SK-N-SH (cell line): ENCODE data around the gene ARL17A. TPM values are rescaled to one million over a fixed set of nuclear protein-coding genes. Genes with fewer than 3 reads are reported as not detected.
A peak's percentile ranks its signal among the peaks of the same experiment; 100 is the strongest.
"Not testable (repeated sequence)": the region's sequence is repeated elsewhere in the genome, so short reads cannot be mapped to it uniquely, and the experiment has no call there.

Source experiments
- CTCF ChIA-PET: fragments of 300-600, 350-600 bp; formaldehyde crosslinking; extraction: SDS; loops from one replicate; lab custom pipeline; 2021; lab: Yijun Ruan, JAX
- POLR2A ChIA-PET: fragments of 350-600 bp; sonication (Branson Sonifier 250); formaldehyde crosslinking; extraction: SDS; loops from one replicate; lab custom pipeline; 2020; ENCODE audit warnings: antibody characterized with exemption, inconsistent platforms; lab: Yijun Ruan, JAX
- DNase-seq: peaks from one replicate; pipeline ENCODE4 v3.0.0; 2012
- H2AFZ ChIP-seq: fragments of 200-600 bp; sonication (generic); 2 replicates; pipeline ENCODE4 v1.8.1; 2016; ENCODE audit warnings: antibody characterized with exemption, mild to moderate bottlenecking, low read depth
- H3F3A ChIP-seq: fragments of 200-600 bp; sonication (generic); replicated peaks from 2 replicates; pipeline ENCODE3; 2016; ENCODE audit warnings: antibody characterized with exemption, mild to moderate bottlenecking; ENCODE audit not compliant: insufficient read depth
- H3K27ac ChIP-seq, 2 experiments: fragments of 200-500 bp in 1 of 2; fragments of 200-600 bp in 1 of 2; sonication (Bioruptor generic) in 1 of 2; sonication (generic), shearing (Covaris generic) in 1 of 2; 2 replicates each; pipeline versions ENCODE4 v1.5.1 to v1.6.1; 2014 to 2016; ENCODE audit warnings: low read depth in 2 of 2, inconsistent platforms in 1 of 2, low read length in 1 of 2, mild to moderate bottlenecking in 1 of 2, mixed read lengths in 1 of 2
- H3K27me3 ChIP-seq: fragments of 200-600 bp; sonication (generic), shearing (Covaris generic); 2 replicates; pipeline ENCODE4 v1.6.1; 2016; ENCODE audit warnings: mixed run types; ENCODE audit not compliant: insufficient read depth
- H3K36me3 ChIP-seq, 2 experiments: fragments of 200-500 bp in 1 of 2; fragments of 200-600 bp in 1 of 2; sonication (Bioruptor generic) in 1 of 2; sonication (generic) in 1 of 2; replicated peaks in 1 of 2; 2 replicates each; pipeline versions ENCODE3 to v1.5.1; 2014 to 2016; ENCODE audit warnings: low read length in 1 of 2, mild to moderate bottlenecking in 1 of 2; ENCODE audit not compliant: insufficient read depth in 2 of 2, control insufficient read depth in 1 of 2
- H3K4me1 ChIP-seq, 2 experiments: fragments of 200-500 bp in 1 of 2; fragments of 200-600 bp in 1 of 2; sonication (Bioruptor generic) in 1 of 2; sonication (generic), shearing (Covaris generic) in 1 of 2; 2 replicates each; pipeline versions ENCODE4 v1.5.1 to v1.6.1; 2014 to 2016; ENCODE audit warnings: low read depth in 1 of 2, low read length in 1 of 2, mixed run types in 1 of 2; ENCODE audit not compliant: insufficient read depth in 2 of 2, control insufficient read depth in 1 of 2
- H3K4me2 ChIP-seq: fragments of 200-600 bp; sonication (generic), shearing (Covaris generic); 2 replicates; pipeline ENCODE4 v1.6.1; 2017; ENCODE audit warnings: mixed run types
- H3K4me3 ChIP-seq, 2 experiments: fragments of 200-500 bp in 1 of 2; fragments of 200-600 bp in 1 of 2; sonication (Bioruptor generic) in 1 of 2; sonication (generic), shearing (Covaris generic) in 1 of 2; 2 replicates each; pipeline versions ENCODE4 v1.5.1 to v1.8.1; 2014 to 2016; ENCODE audit warnings: low read depth in 2 of 2, inconsistent platforms in 1 of 2, low read length in 1 of 2, mild to moderate bottlenecking in 1 of 2, mixed read lengths in 1 of 2, moderate library complexity in 1 of 2
- H3K79me2 ChIP-seq: fragments of 200-600 bp; sonication (generic); 2 replicates; pipeline ENCODE4 v1.8.1; 2017; ENCODE audit warnings: mild to moderate bottlenecking; ENCODE audit not compliant: insufficient read depth
- H3K9ac ChIP-seq: fragments of 200-600 bp; sonication (generic); 2 replicates; pipeline ENCODE4 v1.6.1; 2017; ENCODE audit warnings: mixed run types
- H3K9me2 ChIP-seq: fragments of 200-600 bp; sonication (generic); 2 replicates; pipeline ENCODE4 v1.6.1; 2017; ENCODE audit warnings: mixed run types
- H3K9me3 ChIP-seq: fragments of 200-600 bp; sonication (generic); 2 replicates; pipeline ENCODE4 v1.6.1; 2017; ENCODE audit warnings: mixed run types, mild to moderate bottlenecking, moderate library complexity
- H4K20me1 ChIP-seq: fragments of 200-600 bp; sonication (generic); 2 replicates; pipeline ENCODE4 v1.6.1; 2017; ENCODE audit warnings: mild to moderate bottlenecking, mixed run types; ENCODE audit not compliant: insufficient read depth
- WGBS: methylation state at CpG from one replicate; pipeline ENCODE4 v1.1.6; 2017; ENCODE audit warnings: low lambda C conversion rate; 5-methylcytosine and 5-hydroxymethylcytosine counted together
- polyA plus RNA-seq, 3 experiments: library from polyadenylated mRNA; depleted of rRNA; stranded (reverse); fragments of >200 nt; gene quantifications; 2 replicates each; pipeline ENCODE4 v1.2.3, GENCODE V29; 2012

The ARL17A gene
- polyA plus RNA-seq, 1 of the 3 experiments (the other 2 are of a cell fraction), result 2.9 TPM

DNA sequence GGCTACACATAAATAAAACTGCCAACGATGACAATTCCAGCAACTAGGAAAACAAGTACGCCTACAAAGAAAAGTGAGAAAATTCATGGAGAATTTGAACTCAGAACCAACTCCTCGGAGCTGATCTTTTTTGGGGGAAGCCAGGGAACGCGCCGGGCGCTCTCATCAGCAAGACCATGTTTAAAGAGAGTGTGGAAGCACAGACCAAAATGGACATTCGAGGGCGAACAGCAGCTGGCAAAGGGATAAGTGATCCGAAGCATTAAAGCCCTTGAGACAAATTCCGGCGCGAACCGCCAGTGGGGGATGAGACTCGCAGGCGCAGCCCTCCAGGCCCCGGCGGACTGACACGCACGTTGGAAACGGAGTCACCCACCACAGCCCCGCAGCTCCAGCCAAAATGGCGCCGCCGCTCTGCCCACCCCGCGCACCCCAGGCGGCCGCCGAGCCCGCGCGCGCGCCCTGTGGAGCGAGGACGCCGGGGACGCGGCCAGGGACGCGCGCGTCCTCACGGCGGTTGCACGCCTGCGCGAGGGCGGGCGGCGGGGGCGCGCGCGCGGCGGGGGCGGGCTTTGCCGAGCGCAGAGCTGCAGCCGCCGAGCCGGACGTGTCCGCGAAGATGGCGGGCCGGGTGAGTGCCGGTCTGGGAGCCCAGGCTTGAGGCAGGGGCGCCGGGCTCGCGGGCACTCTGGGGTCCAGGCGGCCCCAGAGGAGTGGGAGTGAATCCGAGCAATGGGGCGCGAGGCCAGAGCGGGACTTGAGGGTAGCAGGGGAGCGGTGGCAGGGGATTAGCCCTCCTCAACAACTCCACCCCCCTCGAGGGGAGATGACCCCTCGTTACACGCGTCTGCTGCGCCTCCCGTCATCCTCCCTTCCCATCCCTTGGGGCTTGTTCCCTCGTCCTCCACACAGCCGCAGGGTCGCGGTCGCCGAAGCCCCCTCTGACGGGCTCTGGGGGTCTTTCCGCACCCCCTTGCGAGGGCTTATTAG, 11.0 kb upstream of the ARL17A start, which contains the start of gene NSF:
TSS of gene NSF (plus strand) at position 513 of the 990 bp plus-strand sequence. CDS start at position 620, 107 bp downstream.
- H3K4me1 ChIP-seq, H3F3A ChIP-seq, CTCF ChIA-PET, H3K9me3 ChIP-seq, H3K27me3 ChIP-seq, H3K9ac ChIP-seq, H3K27ac ChIP-seq, H3K4me2 ChIP-seq, H4K20me1 ChIP-seq, POLR2A ChIA-PET, H2AFZ ChIP-seq, H3K4me3 ChIP-seq, H3K9me2 ChIP-seq, H3K36me3 ChIP-seq, H3K79me2 ChIP-seq, DNase-seq: not testable (repeated sequence)
- WGBS, result no CpG with 5 or more reads among the region's 95 CpGs

DNA sequence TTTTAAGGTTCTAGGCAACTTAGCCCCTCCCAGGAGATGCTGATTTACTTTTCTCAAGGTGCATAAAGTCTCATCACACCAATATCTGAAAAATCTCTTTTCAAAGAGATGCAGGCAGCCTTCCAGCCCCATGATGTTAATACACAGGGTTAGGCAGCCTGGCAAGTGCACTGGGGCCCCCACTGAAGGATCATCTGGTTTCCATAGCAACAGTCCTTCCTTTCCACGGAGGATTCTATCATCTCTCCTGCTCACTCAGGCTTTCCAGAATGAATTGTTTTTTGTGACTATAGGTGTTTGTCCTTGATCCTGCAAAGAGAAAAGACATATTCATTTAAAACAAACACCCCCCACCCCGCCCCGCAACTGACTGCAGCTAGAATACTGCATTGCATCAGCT, 6.0 kb upstream of the ARL17A start:
- POLR2A ChIA-PET, H3F3A ChIP-seq, H3K9ac ChIP-seq, H3K27me3 ChIP-seq, H3K4me3 ChIP-seq, H3K4me2 ChIP-seq, H3K4me1 ChIP-seq, H3K9me3 ChIP-seq, H4K20me1 ChIP-seq, H3K79me2 ChIP-seq, H3K9me2 ChIP-seq, CTCF ChIA-PET, H3K27ac ChIP-seq, DNase-seq, H2AFZ ChIP-seq, H3K36me3 ChIP-seq: not testable (repeated sequence)
- WGBS, result no CpG with 5 or more reads among the region's 3 CpGs

DNA sequence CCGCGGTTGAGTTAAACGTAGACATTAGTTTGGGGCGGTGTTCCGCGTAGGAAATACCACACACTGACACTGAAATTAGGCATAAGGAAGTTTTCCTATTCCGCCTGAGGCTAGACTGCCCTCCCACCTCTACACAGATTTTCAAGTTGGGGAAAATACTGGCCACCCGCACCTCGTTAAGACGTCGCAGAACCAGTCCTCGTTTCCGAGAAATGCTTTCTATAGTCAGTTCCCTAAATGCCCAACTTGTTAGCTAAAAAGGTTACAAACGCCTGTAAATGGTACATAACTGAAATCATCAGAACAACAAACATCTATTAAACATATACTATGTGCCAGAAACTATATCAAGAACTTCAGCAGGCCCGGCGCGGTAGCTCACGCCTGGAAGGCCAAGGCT, 591 bp upstream of the ARL17A start:
- H3K79me2 ChIP-seq, H3K4me1 ChIP-seq, H3K4me3 ChIP-seq, H2AFZ ChIP-seq, H3K9ac ChIP-seq, H3F3A ChIP-seq, POLR2A ChIA-PET, H4K20me1 ChIP-seq, H3K9me2 ChIP-seq, H3K4me2 ChIP-seq, CTCF ChIA-PET, H3K27me3 ChIP-seq, H3K9me3 ChIP-seq, H3K36me3 ChIP-seq, DNase-seq: not testable (repeated sequence)
- H3K27ac ChIP-seq, result 0 out of 4 replicates have a peak overlapping the region, but pooled peaks of 1 of the 2 experiments have one; percentile 40
- WGBS, result 30% methylated on average over 7 of the region's 18 CpGs

DNA sequence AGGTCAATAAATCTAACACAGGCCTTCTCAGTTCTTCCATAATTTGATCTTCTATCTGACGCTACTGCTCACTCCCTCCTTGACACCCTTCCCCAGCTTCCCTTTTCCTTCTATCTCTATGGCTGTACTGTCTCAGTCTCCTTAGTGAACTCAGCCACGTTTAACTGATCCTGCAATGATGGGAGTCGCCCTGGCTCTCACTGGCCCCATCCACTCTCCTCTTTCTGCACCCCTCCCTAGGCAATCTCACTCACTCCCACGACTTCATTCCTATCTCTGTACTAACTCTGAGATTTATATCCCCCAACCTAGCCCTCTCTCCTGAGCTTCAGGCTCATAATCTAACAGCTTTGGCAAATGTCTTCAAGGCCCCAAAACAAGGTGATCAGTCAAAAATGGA, 7.7 kb downstream of the ARL17A start:
- H3K9me2 ChIP-seq, H3K27ac ChIP-seq, H3K79me2 ChIP-seq, H3K4me2 ChIP-seq, H3K27me3 ChIP-seq, H3F3A ChIP-seq, H3K9ac ChIP-seq, H3K4me1 ChIP-seq, H4K20me1 ChIP-seq, H3K4me3 ChIP-seq, POLR2A ChIA-PET, H2AFZ ChIP-seq, H3K36me3 ChIP-seq, CTCF ChIA-PET, DNase-seq, H3K9me3 ChIP-seq: not testable (repeated sequence)
- WGBS, result no CpG with 5 or more reads among the region's 4 CpGs

DNA sequence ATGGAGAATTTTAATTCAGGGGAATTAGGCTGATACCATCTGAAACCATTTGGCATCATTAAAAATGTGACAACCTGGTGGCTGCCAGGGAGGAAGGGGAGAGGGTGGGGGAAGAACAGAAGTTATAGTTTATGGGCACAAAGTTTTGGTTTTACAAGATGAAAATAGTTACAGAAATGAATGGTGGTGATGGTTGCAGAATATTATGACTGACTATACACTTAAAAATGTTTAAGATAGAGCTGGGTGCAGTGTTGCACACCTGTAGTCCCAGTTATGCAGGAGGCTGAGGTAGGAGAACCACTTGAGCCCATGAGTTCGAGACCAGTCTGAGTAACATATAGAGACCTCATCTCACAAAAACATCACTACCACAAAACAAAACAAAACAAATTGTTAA, 12.5 kb downstream of the ARL17A start:
- DNase-seq, CTCF ChIA-PET: not testable (repeated sequence)

DNA sequence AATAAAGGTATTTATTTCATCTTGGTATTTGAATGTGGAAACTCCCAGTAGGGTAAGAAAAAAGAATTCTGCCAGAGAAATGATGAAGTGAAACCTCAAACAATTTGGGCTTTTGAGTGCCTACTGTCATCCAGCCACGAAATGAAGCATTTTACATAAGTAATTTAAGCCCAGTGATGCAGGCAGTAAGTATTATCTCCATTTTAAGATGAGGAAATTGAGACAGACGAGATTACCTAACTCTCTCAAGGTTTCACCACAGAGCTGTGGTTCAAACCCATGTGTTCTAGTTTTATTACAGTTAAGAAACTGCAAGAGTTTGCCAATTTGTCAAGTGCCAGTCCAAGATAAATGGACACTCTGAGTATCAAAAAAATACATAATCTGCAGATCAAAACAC, 13.2 kb downstream of the ARL17A start:
- H3K9me3 ChIP-seq, H3K27me3 ChIP-seq, CTCF ChIA-PET, H3K79me2 ChIP-seq, DNase-seq, H3K9ac ChIP-seq, H3K9me2 ChIP-seq, H3K36me3 ChIP-seq, H3K27ac ChIP-seq, H3K4me1 ChIP-seq, H4K20me1 ChIP-seq, H3K4me2 ChIP-seq, H2AFZ ChIP-seq, H3K4me3 ChIP-seq, POLR2A ChIA-PET, H3F3A ChIP-seq: not testable (repeated sequence)
- no CpG with 5 or more reads among the region's 2 CpGs for WGBS

More for the DNA sequence above, 12.5 kb downstream of the ARL17A start:
- POLR2A ChIA-PET, H3K4me1 ChIP-seq, H2AFZ ChIP-seq, H3K4me3 ChIP-seq, H3K9me3 ChIP-seq, H3K79me2 ChIP-seq, H3K4me2 ChIP-seq, H4K20me1 ChIP-seq, H3F3A ChIP-seq, H3K9me2 ChIP-seq, H3K36me3 ChIP-seq, H3K27me3 ChIP-seq, H3K9ac ChIP-seq, H3K27ac ChIP-seq: not testable (repeated sequence)
- no CpG with 5 or more reads among the region's 1 CpG for WGBS
